Uterine smooth muscle cell (primary cell): ENCODE measurements around the gene CDK8. TPM values are rescaled to one million over a fixed set of nuclear protein-coding genes. Genes with fewer than 3 reads are reported as not detected.

Experiments used
- total RNA-seq: library from RNA; depleted of rRNA; stranded (reverse); fragments of >200 nt; gene quantifications from 2 replicates; pipeline ENCODE4 v1.2.3, GENCODE V29; 2014

Gene CDK8
- total RNA-seq = 20.1 and 24.9 TPM in 2 replicates

GRCh38 chr13:26253787-26254582, at the start of gene CDK8:
Gene CDK8, plus strand, starts transcription at chr13:26254129. Its CDS starts 513 bp downstream, at chr13:26254642.

DNA sequence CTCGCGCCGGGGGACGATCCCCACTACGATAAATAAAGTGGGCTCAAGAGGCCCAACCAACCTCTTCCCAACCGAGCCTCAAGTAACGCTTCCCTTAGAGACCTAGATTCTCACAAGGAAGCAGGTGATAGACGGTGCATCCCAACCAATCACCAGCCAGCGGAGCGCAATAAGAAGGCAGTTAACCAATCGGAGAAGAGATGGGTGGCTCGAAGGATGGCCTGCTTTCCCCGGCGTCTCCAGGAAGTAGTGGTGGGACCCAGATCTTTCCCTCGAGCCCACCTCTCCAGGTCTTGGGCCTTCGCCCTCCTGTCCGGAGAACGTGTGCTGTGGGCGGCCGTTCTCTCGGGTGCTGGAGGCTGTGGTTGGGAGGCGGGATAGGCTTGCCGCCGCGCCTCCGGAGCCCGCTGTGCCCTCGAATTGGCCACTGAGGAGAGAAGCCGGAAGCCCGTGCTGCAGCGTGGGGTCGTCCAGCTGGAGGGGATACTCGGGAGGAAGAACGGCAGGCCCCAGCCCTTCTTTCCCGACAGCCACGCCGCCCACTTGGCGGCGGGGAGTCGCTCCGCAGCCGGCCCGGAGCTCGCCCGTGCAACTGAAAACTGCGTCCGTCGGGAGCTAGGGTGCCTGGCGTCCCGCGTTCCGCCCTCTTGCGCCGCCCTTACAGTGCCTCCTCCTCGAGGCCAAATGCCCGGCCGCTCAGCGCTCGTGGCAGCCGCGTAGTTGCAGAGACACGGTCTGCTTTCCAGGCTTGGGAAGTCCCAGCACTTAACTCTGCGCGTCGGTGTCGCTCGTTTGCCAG, 32.0 kb upstream of the CDK8 start, which contains the start of gene RNF6:
Gene RNF6 (minus strand): TSS at position 594 of the 799 bp plus-strand sequence. CDS start 2,665 bp downstream, outside the sequence.

Other genes starting within 250 kb of the CDK8 start
- gene SHISA2, start 202.1 kb upstream of the CDK8 start, total RNA-seq = under 0.01 TPM in 1 of 2 replicates, not detected in the other
- 61.9 and 68.7 TPM in 2 replicates for gene RNF6, start 31.8 kb upstream of the CDK8 start, total RNA-seq